Activated naive CD8-positive, alpha-beta T cell treated with anti-CD3 and anti-CD28 coated beads for 36 hours (primary cell): Measurements from ENCODE around the gene IL33. TPM values are rescaled to one million over a fixed set of nuclear protein-coding genes. Genes with fewer than 3 reads are reported as not detected.
"Not testable (repeated sequence)": the region's sequence is repeated elsewhere in the genome, so short reads cannot be mapped to it uniquely, and the experiment has no call there.

Experiments
- DNase-seq: peaks from one replicate; pipeline ENCODE4 v3.0.0; 2021
- H3K27ac Mint-ChIP-seq: one replicate; pipeline ENCODE4 v1.8.0; 2022; ENCODE audit warnings: mild to moderate bottlenecking, moderate library complexity, mixed read lengths
- H3K27me3 Mint-ChIP-seq: one replicate; pipeline ENCODE4 v1.8.0; 2022; ENCODE audit warnings: mild to moderate bottlenecking, mixed read lengths
- H3K36me3 Mint-ChIP-seq: one replicate; pipeline ENCODE4 v1.8.0; 2021; ENCODE audit warnings: mild to moderate bottlenecking, mixed read lengths
- H3K4me1 Mint-ChIP-seq: one replicate; pipeline ENCODE4 v1.8.0; 2021; ENCODE audit warnings: mixed read lengths
- H3K4me3 Mint-ChIP-seq: one replicate; pipeline ENCODE4 v1.8.0; 2022; ENCODE audit warnings: mild to moderate bottlenecking, moderate library complexity, mixed read lengths
- H3K9me3 Mint-ChIP-seq: one replicate; pipeline ENCODE4 v1.8.0; 2022; ENCODE audit warnings: mixed read lengths
- total RNA-seq, 2 experiments: library from RNA; stranded (reverse); gene quantifications; one replicate each; pipeline ENCODE4 v1.2.3, GENCODE V29; 2021

The IL33 gene
- total RNA-seq: not detected

GRCh38 chr9:6215562-6215961 is at the start of gene IL33:
TSS of gene IL33 (plus strand) at chr9:6215807. CDS start at chr9:6241695, 25,888 bp downstream.
- Mint-ChIP-seq H3K9me3 (peaks cover 9% of the 10 kb centered on the region), H3K27ac (no peak within 1 kb of the TSS), H3K4me1 (no peaks in the 10 kb centered on the region), H3K4me3 (no peak within 1 kb of the TSS), H3K36me3 (no peaks in the 10 kb centered on the region), H3K27me3 (peaks cover 30% of the 10 kb centered on the region)
- DNase-seq: no peak

GRCh38 chr9:6171667-6172066 is 43.9 kb upstream of the IL33 start:
- Mint-ChIP-seq H3K27ac (no peak overlapping the region), H3K4me3 (no peak overlapping the region), H3K27me3 (no peaks in the 10 kb centered on the region), H3K4me1 (no peaks in the 10 kb centered on the region), H3K36me3 (peaks cover 2% of the 10 kb centered on the region), H3K9me3 (peaks cover 15% of the 10 kb centered on the region)
- DNase-seq: no peak

- DNase-seq: no peak
- Mint-ChIP-seq H3K4me3 (no peak overlapping the region), H3K9me3 (peaks cover 17% of the 10 kb centered on the region), H3K4me1 (no peaks in the 10 kb centered on the region), H3K27ac (no peak overlapping the region), H3K36me3 (peaks cover 2% of the 10 kb centered on the region), H3K27me3 (no peaks in the 10 kb centered on the region)
These were observed 41.7 kb upstream of the IL33 start for GRCh38 chr9:6173914-6174313.

- not testable (repeated sequence) for H3K9me3 Mint-ChIP-seq, H3K27ac Mint-ChIP-seq, H3K4me1 Mint-ChIP-seq, H3K36me3 Mint-ChIP-seq, H3K4me3 Mint-ChIP-seq, DNase-seq
- peaks cover 17% of the 10 kb centered on the region for H3K27me3 Mint-ChIP-seq
These were observed 32.9 kb upstream of the IL33 start for GRCh38 chr9:6182549-6183226.

- H3K4me3 Mint-ChIP-seq: no peak overlapping the region
- H3K9me3 Mint-ChIP-seq: peaks cover 1% of the 10 kb centered on the region
- DNase-seq: no peak
- no peaks in the 10 kb centered on the region for H3K36me3 Mint-ChIP-seq
- no peak overlapping the region for H3K27ac Mint-ChIP-seq
- H3K27me3 Mint-ChIP-seq: peaks cover 21% of the 10 kb centered on the region
- peaks cover 5% of the 10 kb centered on the region for H3K4me1 Mint-ChIP-seq
These were observed 32.4 kb upstream of the IL33 start for GRCh38 chr9:6183227-6183551.

GRCh38 chr9:6183627-6184026 is 32.0 kb upstream of the IL33 start:
- Mint-ChIP-seq H3K4me1 (peaks cover 5% of the 10 kb centered on the region), H3K9me3 (no peaks in the 10 kb centered on the region), H3K36me3 (no peaks in the 10 kb centered on the region), H3K27me3 (peaks cover 21% of the 10 kb centered on the region), H3K27ac (no peak overlapping the region), H3K4me3 (no peak overlapping the region)
- no peak for DNase-seq

GRCh38 chr9:6184749-6185645 is 30.6 kb upstream of the IL33 start:
- H3K9me3 Mint-ChIP-seq: no peaks in the 10 kb centered on the region
- no peak for DNase-seq
- no peak overlapping the region for H3K27ac Mint-ChIP-seq
- H3K4me3 Mint-ChIP-seq: no peak overlapping the region
- peaks cover 23% of the 10 kb centered on the region for H3K27me3 Mint-ChIP-seq
- H3K4me1 Mint-ChIP-seq: peaks cover 5% of the 10 kb centered on the region
- no peaks in the 10 kb centered on the region for H3K36me3 Mint-ChIP-seq

- Mint-ChIP-seq H3K9me3 (no peaks in the 10 kb centered on the region), H3K4me1 (peaks cover 5% of the 10 kb centered on the region), H3K27me3 (peaks cover 25% of the 10 kb centered on the region), H3K4me3 (no peak overlapping the region), H3K36me3 (no peaks in the 10 kb centered on the region), H3K27ac (no peak overlapping the region)
- DNase-seq: no peak
These were observed 28.9 kb upstream of the IL33 start for GRCh38 chr9:6186691-6187090.

GRCh38 chr9:6187272-6187671 is 28.3 kb upstream of the IL33 start:
- DNase-seq: no peak
- Mint-ChIP-seq H3K9me3 (no peaks in the 10 kb centered on the region), H3K4me1 (peaks cover 5% of the 10 kb centered on the region), H3K27me3 (peaks cover 29% of the 10 kb centered on the region), H3K4me3 (no peak overlapping the region), H3K27ac (no peak overlapping the region), H3K36me3 (no peaks in the 10 kb centered on the region)

GRCh38 chr9:6188466-6188865 is 27.1 kb upstream of the IL33 start:
- Mint-ChIP-seq H3K9me3 (no peaks in the 10 kb centered on the region), H3K36me3 (no peaks in the 10 kb centered on the region), H3K4me1 (peaks cover 5% of the 10 kb centered on the region), H3K4me3 (no peak overlapping the region), H3K27me3 (peaks cover 32% of the 10 kb centered on the region), H3K27ac (no peak overlapping the region)
- DNase-seq: no peak

- no peak for DNase-seq
These were observed 26.7 kb upstream of the IL33 start for GRCh38 chr9:6188906-6189305.

GRCh38 chr9:6194934-6195333 is 20.7 kb upstream of the IL33 start:
- H3K36me3 Mint-ChIP-seq: no peaks in the 10 kb centered on the region
- H3K4me1 Mint-ChIP-seq: no peaks in the 10 kb centered on the region
- DNase-seq: no peak
- no peak overlapping the region for H3K4me3 Mint-ChIP-seq
- peaks cover 45% of the 10 kb centered on the region for H3K27me3 Mint-ChIP-seq
- no peak overlapping the region for H3K27ac Mint-ChIP-seq
- H3K9me3 Mint-ChIP-seq: no peaks in the 10 kb centered on the region

More at GRCh38 chr9:6188906-6189305, 26.7 kb upstream of the IL33 start:
- H3K4me1 Mint-ChIP-seq: peaks cover 5% of the 10 kb centered on the region
- H3K36me3 Mint-ChIP-seq: no peaks in the 10 kb centered on the region
- peaks cover 35% of the 10 kb centered on the region for H3K27me3 Mint-ChIP-seq
- no peak overlapping the region for H3K4me3 Mint-ChIP-seq
- no peaks in the 10 kb centered on the region for H3K9me3 Mint-ChIP-seq
- H3K27ac Mint-ChIP-seq: no peak overlapping the region

- no peak overlapping the region for H3K27ac Mint-ChIP-seq
- no peak for DNase-seq
- H3K4me3 Mint-ChIP-seq: no peak overlapping the region
- H3K27me3 Mint-ChIP-seq: peaks cover 48% of the 10 kb centered on the region
- H3K4me1 Mint-ChIP-seq: no peaks in the 10 kb centered on the region
- no peaks in the 10 kb centered on the region for H3K9me3 Mint-ChIP-seq
- H3K36me3 Mint-ChIP-seq: no peaks in the 10 kb centered on the region
These were observed 19.8 kb upstream of the IL33 start for GRCh38 chr9:6195714-6196360.

- H3K9me3 Mint-ChIP-seq: no peaks in the 10 kb centered on the region
- no peak for DNase-seq
- no peaks in the 10 kb centered on the region for H3K36me3 Mint-ChIP-seq
- no peak overlapping the region for H3K4me3 Mint-ChIP-seq
- peaks cover 47% of the 10 kb centered on the region for H3K27me3 Mint-ChIP-seq
- no peak overlapping the region for H3K27ac Mint-ChIP-seq
- H3K4me1 Mint-ChIP-seq: no peaks in the 10 kb centered on the region
These were observed 18.3 kb upstream of the IL33 start for GRCh38 chr9:6197330-6197729.

- DNase-seq: no peak
- no peaks in the 10 kb centered on the region for H3K36me3 Mint-ChIP-seq
- peaks cover 47% of the 10 kb centered on the region for H3K27me3 Mint-ChIP-seq
- H3K4me3 Mint-ChIP-seq: no peak overlapping the region
- no peak overlapping the region for H3K27ac Mint-ChIP-seq
- no peaks in the 10 kb centered on the region for H3K9me3 Mint-ChIP-seq
- H3K4me1 Mint-ChIP-seq: no peaks in the 10 kb centered on the region
These were observed 17.4 kb upstream of the IL33 start for GRCh38 chr9:6198251-6198650.
